NOMO-1 (cell line): ENCODE measurements around the gene MYRIP.
A peak's percentile ranks its signal among the peaks of the same experiment; 100 is the strongest.
"Not testable (repeated sequence)": the region's sequence is repeated elsewhere in the genome, so short reads cannot be mapped to it uniquely, and the experiment has no call there.

Experiments used
- DNase-seq, 2 experiments: peaks; one replicate each; lab custom pipeline; 2025; ENCODE audit not compliant: unreplicated experiment in 2 of 2; lab: John Stamatoyannopoulos, UW

Gene MYRIP

DNA sequence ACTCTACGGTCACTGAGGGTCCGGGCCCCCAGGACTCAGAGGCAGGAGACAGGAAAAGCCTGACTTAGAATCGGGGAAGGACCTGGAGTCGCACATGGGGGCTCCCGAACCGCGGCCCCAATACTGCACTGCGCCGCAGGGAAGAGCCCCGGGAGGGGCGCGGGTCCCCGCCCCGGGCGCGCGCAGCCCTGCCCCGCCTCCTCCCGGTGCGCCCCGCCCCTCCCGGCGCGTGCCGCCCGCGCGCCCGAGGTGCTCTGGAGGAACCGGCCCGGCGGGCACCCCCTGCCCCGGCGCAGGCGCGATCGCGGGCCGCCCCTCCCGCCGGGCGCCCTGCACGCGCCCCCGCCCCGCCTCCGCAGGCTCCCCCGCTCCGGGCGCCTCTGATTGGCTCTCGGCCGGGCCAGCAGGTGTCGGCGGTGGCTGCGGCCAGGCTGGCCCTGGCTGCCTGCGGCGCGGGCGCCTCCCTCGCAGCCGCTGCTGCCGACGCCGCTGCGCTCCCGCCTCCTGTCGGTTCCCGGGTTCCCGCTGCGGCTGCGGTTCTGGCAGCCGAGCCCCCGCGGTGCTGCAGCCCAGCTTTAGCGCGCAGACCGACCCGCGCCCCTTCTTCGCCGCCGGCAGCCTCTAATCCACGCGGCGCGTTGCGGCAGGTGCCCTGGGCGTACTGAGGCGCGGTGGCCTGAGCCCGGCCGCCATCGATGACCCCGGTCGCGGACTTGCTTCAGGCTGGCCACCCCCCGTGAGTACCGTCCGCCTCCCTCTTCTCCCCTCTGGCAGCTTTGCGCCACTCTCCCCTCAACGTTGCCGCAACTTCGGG lies at the start of gene MYRIP:
Gene MYRIP, plus strand, starts transcription at position 429 of the 814 bp plus-strand sequence. CDS start 91,208 bp downstream, outside the sequence.
- DNase-seq = peak; percentile 13 to 24

DNA sequence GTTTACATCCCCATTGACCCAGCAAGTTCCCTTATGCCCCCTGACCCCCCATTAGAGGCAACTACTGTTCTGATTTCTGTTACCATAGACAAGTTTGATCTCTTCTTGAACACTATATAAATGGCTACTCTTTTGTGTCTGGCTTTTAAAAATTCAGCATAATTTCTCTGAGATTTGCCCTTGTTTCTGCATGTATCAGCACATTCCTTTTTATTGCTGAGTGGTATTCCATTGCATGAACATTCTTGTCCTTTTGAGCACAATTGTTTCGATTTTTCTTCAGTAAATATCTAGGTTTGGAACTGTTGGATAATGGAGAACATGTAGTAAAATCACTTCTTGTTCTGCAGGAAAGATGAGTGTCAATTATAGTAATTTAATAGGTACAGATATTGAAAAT lies 49.1 kb upstream of the MYRIP start:
- no peak for DNase-seq

GRCh38 chr3:39762537-39763070 lies 46.8 kb upstream of the MYRIP start:
- no peak for DNase-seq

DNA sequence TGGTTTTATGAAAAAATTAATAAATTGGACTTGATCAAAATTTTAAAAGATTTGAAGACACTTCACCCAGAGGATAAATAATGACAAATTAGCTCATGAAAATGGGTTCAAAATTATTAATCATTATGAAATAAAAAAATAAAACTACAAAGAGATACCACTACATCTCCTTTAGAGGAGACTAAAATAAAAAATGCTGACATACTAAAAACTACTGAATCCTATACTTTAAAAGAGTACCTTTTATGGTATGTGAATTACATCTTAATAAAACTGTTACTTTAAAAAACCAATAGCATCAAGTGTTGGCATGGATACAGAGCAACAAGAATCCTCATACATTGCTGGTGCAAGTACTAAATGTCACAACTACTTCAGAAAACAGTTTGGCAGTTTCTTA lies 46.0 kb upstream of the MYRIP start:
- DNase-seq = no peak

GRCh38 chr3:39765575-39765974 lies 43.8 kb upstream of the MYRIP start:
- no peak for DNase-seq

DNA sequence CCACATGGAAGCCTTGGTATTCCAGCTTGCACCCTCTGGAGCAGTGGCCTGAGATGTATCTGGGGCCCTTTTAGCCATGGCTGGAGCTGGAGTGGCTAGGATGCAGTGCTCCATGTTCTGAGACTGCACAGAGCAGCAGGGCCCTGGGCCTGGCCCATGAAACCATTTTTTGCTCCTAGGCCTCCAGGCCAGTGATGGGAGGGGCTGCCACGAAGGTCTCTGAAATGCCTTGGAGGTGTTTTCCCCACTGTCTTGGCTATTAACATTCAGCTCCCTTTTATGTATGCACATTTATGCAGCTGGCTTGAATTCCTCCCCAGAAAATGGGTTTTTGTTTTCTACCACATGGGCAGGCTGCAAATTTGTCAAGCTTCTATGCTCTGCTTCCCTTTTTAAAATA lies 43.0 kb upstream of the MYRIP start:
- no peak for DNase-seq

- DNase-seq = not testable (repeated sequence)
Measured at GRCh38 chr3:39766909-39767308, 42.5 kb upstream of the MYRIP start.

DNA sequence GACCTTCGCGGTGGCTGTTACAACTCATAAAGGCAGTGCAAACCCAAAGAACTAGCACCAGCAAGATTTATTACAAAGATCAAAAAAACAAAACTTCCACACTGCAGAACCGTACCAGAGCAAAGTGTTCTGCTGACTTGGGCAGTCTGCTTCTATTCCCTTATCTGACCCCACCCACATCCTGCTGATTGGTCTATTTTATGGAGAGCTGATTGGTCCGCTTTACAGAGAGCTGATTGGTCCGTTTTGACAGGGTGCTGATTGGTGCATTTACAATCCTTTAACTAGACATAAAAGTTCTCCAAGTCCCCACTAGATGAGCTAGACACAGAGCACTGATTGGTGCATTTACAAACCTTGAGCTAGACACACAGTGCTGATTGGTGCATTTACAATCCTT lies 31.2 kb upstream of the MYRIP start:
- not testable (repeated sequence) for DNase-seq

- DNase-seq = no peak
Measured at GRCh38 chr3:39779511-39780230, 29.7 kb upstream of the MYRIP start.

GRCh38 chr3:39780352-39780751 lies 29.1 kb upstream of the MYRIP start:
- no peak for DNase-seq

DNA sequence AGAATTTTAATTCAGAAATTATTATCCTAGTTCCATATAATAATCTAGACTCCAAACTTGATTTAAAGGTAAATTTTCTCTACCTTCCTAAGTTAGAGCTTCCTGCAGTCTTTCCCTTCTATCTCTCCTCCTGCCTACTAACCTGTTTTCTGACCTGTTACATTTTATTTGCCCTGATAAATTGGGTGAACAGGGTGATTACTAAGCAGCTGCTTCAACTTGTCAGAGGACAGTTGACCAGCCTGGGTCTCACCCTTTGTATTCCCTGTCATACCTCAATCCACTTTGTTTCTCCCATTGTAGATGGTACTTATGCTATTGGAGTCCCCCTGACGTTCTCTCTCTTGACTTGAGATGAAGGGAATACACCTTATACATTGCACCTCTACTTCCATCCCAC lies 28.4 kb upstream of the MYRIP start:
- DNase-seq = no peak

- DNase-seq = no peak
Measured at GRCh38 chr3:39781632-39782031, 27.8 kb upstream of the MYRIP start.

DNA sequence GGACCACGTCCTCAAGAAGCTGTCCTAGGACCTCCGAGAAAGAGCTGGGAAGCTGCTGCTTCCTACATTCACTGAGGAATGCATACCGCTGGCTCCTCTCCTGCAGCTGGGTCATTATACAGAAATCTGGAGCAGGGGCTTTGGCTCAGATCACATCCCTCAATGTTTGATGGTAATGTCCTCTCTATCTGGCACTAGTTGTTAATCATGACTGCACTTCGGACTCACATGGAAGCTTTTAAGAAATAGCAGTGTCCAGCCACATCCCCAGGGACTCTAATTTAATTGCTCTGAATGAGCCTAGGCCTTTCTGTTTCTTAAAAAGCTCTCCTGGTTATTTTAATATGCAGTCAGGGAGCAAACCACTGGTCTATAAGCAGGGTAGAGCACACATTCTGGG lies 25.7 kb upstream of the MYRIP start:
- no peak for DNase-seq

DNA sequence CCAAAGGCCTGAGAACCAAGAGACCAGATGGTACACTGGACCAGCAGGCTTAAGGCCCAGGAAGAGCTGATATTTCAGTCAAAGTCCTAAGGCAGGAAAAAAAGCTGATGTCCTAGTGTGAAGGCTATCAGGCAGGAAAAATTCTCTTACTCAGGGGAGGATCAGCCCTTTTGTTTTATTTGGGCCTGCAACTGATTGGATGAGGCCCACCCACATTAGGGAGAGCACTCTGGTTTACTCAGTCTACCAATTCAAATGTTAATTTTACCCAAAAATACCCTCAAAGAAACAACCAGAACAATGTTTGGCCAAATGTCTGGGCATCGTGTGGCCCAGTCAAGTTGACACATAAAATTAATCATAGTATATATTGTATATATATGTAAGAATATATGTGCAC lies 24.5 kb upstream of the MYRIP start:
- DNase-seq = no peak

DNA sequence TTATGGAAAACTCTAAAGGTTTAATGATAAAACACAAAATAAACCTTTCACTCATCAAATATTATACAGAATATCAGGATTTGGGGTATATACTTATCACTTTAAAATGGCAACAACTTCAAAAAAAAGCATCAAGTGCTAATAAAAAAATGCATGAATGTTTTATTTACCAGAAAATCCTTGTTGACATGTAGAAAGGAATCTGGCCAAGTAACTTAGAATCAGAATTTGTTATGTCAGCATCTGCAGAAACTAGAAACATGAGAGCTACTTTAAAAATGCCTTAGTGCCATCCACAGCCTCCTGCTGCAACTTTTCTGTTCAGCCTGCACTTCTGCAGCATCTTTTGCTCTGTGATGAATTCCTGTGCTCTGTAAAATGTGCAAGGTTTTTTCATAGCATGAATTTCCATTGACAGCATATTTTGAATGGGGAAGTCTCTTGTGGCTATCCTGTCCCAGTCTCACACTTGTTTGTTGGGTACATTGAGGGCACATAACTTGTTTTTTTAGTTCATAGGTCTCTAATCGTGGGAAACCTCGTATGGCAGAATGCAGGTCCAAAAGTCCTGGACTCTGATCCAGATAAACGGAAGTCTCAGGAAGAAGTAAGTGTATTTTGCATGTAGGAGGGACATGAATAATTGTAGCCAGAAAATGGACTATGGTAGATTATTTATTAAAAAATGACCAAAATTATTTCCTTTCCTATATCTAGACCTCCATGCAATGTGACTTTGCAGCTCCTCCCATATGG lies 21.1 kb upstream of the MYRIP start:
- no peak for DNase-seq

DNA sequence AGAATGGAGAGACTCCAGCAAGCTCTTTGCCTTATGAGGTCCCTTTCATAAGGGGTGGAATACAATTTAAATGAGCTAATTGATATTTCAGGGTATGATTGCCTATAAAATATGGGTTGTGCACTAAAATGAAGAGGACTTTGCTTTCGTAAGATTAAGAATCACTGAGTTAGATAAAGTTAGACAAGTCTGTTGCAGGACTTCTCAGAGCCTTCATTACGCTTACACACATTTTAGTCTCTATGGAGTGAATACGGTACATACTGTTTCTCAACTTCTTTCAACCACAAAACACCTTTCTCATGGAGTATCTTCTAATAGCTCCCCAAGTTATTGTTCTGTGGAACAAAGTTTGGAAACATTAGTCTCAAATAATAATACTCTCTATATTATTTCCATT lies 17.8 kb upstream of the MYRIP start:
- no peak for DNase-seq

DNA sequence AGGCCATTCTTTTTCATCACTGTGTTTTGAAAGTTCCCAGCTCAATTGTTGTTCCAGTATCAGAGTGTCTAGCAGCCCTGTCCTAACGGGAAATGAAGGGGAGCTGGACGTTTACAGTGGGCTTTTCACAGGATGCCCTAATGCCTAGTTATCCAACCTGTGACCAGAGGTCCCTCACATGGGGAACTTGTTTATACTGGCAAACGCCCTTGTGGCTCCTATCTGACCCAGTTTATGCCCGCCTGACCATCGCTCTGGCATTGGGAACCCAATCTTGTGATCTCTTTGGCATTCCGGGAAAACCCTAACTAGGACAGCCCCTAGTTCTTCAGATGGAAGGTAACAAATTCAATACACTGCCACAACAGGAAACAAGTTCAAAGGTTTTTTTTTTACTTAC lies 14.5 kb upstream of the MYRIP start:
- no peak for DNase-seq

DNA sequence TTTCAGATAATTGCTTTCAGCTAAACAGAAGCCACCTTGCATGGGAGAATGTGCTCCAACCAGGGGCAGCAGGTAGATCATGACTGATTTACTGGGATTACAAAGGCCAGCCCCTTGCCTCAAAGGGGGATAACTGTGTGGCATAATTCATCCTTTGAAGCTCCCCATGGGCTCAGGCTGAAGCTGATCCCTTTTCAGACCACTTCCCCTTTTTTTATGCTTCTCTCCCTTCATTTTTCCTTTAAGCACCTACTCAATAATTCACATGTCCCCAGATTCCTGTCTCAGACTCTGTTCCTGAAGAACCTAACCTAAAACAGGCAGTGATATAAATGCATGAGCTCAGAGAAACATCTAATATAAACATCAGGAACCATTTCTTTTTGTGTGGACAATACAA lies 8.2 kb upstream of the MYRIP start:
- no peak for DNase-seq

DNA sequence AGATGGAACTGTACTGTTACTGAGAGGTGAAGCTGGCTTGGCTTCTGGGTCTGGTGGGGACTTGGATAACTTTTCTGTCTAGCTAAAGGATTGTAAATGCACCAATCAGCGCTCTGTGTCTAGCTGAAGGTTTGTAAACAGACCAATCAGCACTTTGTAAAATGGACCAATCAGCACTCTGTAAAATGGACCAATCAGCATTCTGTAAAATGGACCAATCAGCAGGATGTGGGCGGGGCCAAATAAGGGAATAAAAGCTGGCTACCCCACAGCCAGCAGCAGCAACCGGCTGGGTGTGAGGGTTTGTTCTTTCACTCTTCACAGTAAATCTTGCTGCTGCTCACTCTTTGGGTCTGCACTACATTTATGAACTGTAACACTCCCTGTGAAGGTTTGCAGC lies 6.9 kb upstream of the MYRIP start:
- DNase-seq = not testable (repeated sequence)

DNA sequence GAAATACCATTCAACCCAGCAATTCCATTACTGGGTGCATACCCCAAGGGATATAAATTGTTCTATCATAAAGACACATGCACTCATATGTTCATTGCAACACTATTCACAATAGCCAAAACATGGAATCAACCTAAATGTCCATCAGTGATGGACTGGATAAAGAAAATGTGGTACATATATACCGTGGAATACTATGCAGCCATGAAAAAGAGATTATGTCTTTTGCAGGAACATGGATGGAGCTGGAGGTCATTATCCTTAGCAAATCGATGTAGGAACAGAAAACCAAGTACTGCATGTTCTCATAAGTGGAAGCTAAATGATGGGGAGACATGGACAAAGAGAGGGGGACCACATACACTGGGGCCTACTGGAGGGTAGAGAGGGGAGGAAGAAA lies 5.5 kb upstream of the MYRIP start:
- DNase-seq = no peak

GRCh38 chr3:39804951-39805350 lies 4.5 kb upstream of the MYRIP start:
- no peak for DNase-seq
